Measurements from ENCODE around the gene ALDH1A1. TPM values are rescaled to one million over a fixed set of nuclear protein-coding genes. Genes with fewer than 3 reads are reported as not detected.

The ALDH1A1 gene
- total and polyA plus RNA-seq, 2 of the 8 experiments (the other 6 are each of a cell fraction or from before 2014, with no cell fraction given) = 0.50 to 0.82 TPM

- H3K79me1 ChIP-seq (ENCODE audit: low read depth, low read length) = no peaks in the 10 kb centered on the region
- H2AFZ ChIP-seq (ENCODE audit: low read length) = no peak overlapping the region
- no peaks in the 10 kb centered on the region for H3K23me2 ChIP-seq (ENCODE audit: low read depth, low read length)
- H3K56ac ChIP-seq (replicated peaks; ENCODE audit: insufficient read length, low read depth, low read length) = no peak overlapping the region
- H3K4me3 ChIP-seq (ENCODE audit: extremely low read depth in 1 of 4, insufficient read depth in 2 of 4, low read depth in 3 of 4, low read length in 4 of 4) = no peak overlapping the region
- no peaks in the 10 kb centered on the region for H3K36me3 ChIP-seq (ENCODE audit: control insufficient read depth in 2 of 4, insufficient read depth in 4 of 4, low read length in 3 of 4)
- no peak overlapping the region for H3K23ac ChIP-seq (ENCODE audit: insufficient read length)
- no peak overlapping the region for H3K18ac ChIP-seq (ENCODE audit: extremely low read depth, low read length)
- H2AK5ac ChIP-seq (ENCODE audit: low read depth, low read length) = no peak overlapping the region
- H3K4me1 ChIP-seq (replicated peaks in 1 of 4; ENCODE audit: control insufficient read depth in 3 of 4, insufficient read depth in 4 of 4, low read length in 3 of 4) = no peaks in the 10 kb centered on the region
- 91% methylated on average over 4 of the region's 4 CpGs; no CpG with 5 or more reads in 1 of the 2 experiments for WGBS, 2 experiments (ENCODE audit: extremely low coverage in 1 of 2, insufficient coverage in 1 of 2, insufficient read length in 1 of 2, insufficient replicate concordance in 2 of 2, low coverage in 1 of 2, low lambda C conversion rate in 2 of 2, missing lambda C conversion rate in 1 of 2)
- no peaks in the 10 kb centered on the region for H3K27me3 ChIP-seq (replicated peaks in 1 of 4; ENCODE audit: control insufficient read depth in 3 of 4, extremely low read depth in 1 of 4, insufficient read depth in 3 of 4, low read length in 3 of 4)
- DNase-seq (ENCODE audit: low read depth in 1 of 2, low spot score in 2 of 2) (no peak), FAIRE-seq (no peak)
- no peak overlapping the region for H3K4ac ChIP-seq (replicated peaks; ENCODE audit: insufficient read length, low read depth, low read length)
- H2BK20ac ChIP-seq (ENCODE audit: low read length) = no peak overlapping the region
- no peak overlapping the region for H3K14ac ChIP-seq (ENCODE audit: insufficient read length)
- no peak overlapping the region for H3K4me2 ChIP-seq (ENCODE audit: insufficient read depth in 1 of 2, low read depth in 2 of 2, low read length in 2 of 2)
- POLR2A ChIA-PET (ENCODE audit: partially characterized antibody) = no interaction called here
- H3K9me3 ChIP-seq (ENCODE audit: insufficient read depth in 2 of 2, low read depth in 1 of 2, low read length in 1 of 2) = no peaks in the 10 kb centered on the region
- no peak overlapping the region for H2BK15ac ChIP-seq (ENCODE audit: low read length)
- H4K5ac ChIP-seq (ENCODE audit: insufficient read length, low read depth, low read length) = no peak overlapping the region
- no peak overlapping the region for H4K8ac ChIP-seq (ENCODE audit: extremely low read depth, insufficient read depth, low read length)
- H3K79me2 ChIP-seq (ENCODE audit: control insufficient read depth in 1 of 2, insufficient read depth in 2 of 2, low read length in 2 of 2) = no peaks in the 10 kb centered on the region
- no peak overlapping the region for H3K27ac ChIP-seq (ENCODE audit: low read depth, low read length)
- no peak overlapping the region for H2BK12ac ChIP-seq (ENCODE audit: low read depth, low read length)
- H4K20me1 ChIP-seq (replicated peaks in 1 of 2; ENCODE audit: control insufficient read depth in 1 of 2, insufficient read depth in 2 of 2, low read length in 2 of 2) = no peaks in the 10 kb centered on the region
- H4K91ac ChIP-seq (replicated peaks; ENCODE audit: insufficient read length, low read length) = no peak overlapping the region
- no peak overlapping the region for H2BK5ac ChIP-seq (ENCODE audit: low read depth, low read length)
- H3K9ac ChIP-seq (replicated peaks in 1 of 4; ENCODE audit: extremely low read depth in 1 of 4, low read depth in 3 of 4, low read length in 3 of 4) = no peak overlapping the region
- no peak overlapping the region for H2BK120ac ChIP-seq (replicated peaks; ENCODE audit: low read depth, low read length)
- CTCF ChIA-PET (ENCODE audit: partially characterized antibody) = no interaction called here
- no peak for TF ChIP-seq SRF (IDR thresholded peaks at IDR 0.05; ENCODE audit: low read depth, low read length)
- no peak for TF ChIP-seq RNF2 (IDR thresholded peaks at IDR 0.05; ENCODE audit: borderline replicate concordance, low read depth, low read length, missing control alignments, poor library complexity, severe bottlenecking)
- TF ChIP-seq SAP30 (IDR thresholded peaks at IDR 0.05; ENCODE audit: insufficient read depth, insufficient replicate concordance, low read length) = no peak
- TF ChIP-seq BCL11A (IDR thresholded peaks at IDR 0.05; ENCODE audit: low read depth in 2 of 2, low read length in 2 of 2) = no peak
- no peak for TF ChIP-seq BRCA1 (IDR thresholded peaks at IDR 0.05; ENCODE audit: low read depth, low read length)
- TF ChIP-seq RBBP5 (IDR thresholded peaks at IDR 0.05; ENCODE audit: borderline replicate concordance, low read depth, low read length) = no peak
- no peak for TF ChIP-seq NRF1 (IDR thresholded peaks at IDR 0.05; ENCODE audit: low read depth, low read length)
- no peak for TF ChIP-seq SP1 (IDR thresholded peaks at IDR 0.05; ENCODE audit: low read depth, low read length)
- TF ChIP-seq ATF3 (IDR thresholded peaks at IDR 0.05; ENCODE audit: insufficient read depth, low read depth, low read length) = no peak
- TF ChIP-seq FOSL1 (IDR thresholded peaks at IDR 0.05; ENCODE audit: insufficient read depth, low read depth, low read length) = no peak
- no peak for TF ChIP-seq ASH2L (IDR thresholded peaks at IDR 0.05; ENCODE audit: low read length)
- TF ChIP-seq MAFK (IDR thresholded peaks at IDR 0.05; ENCODE audit: low read depth, low read length) = no peak
- TF ChIP-seq RAD21 (IDR thresholded peaks at IDR 0.05 in 1 of 2, conservative IDR thresholded peaks at IDR 0.05 in 1 of 2; ENCODE audit: low read depth in 2 of 2, low read length in 2 of 2) = no peak
- TF ChIP-seq POLR2A (IDR thresholded peaks at IDR 0.05; ENCODE audit: control extremely low read depth in 1 of 2, low read depth in 2 of 2, low read length in 2 of 2) = no peak
- no peak for TF ChIP-seq CREB1 (IDR thresholded peaks at IDR 0.05)
Observed at GRCh38 chr9:72903103-72903502, 49.8 kb downstream of the ALDH1A1 start.

Measured in H1 (cell line).